Activated naive CD4-positive, alpha-beta T cell treated with anti-CD3 and anti-CD28 coated beads, Interleukin-2, amount 50 U/mL, for 24 hours (primary cell): ENCODE data around the gene HOXC9.

Experiments
- H3K27ac Mint-ChIP-seq: one replicate; pipeline ENCODE4 v1.8.0; 2021; ENCODE audit warnings: mild to moderate bottlenecking, mixed read lengths
- H3K27me3 Mint-ChIP-seq: one replicate; pipeline ENCODE4 v1.8.0; 2021; ENCODE audit warnings: mixed read lengths
- H3K36me3 Mint-ChIP-seq: one replicate; pipeline ENCODE4 v1.8.0; 2021; ENCODE audit warnings: mixed read lengths
- H3K4me1 Mint-ChIP-seq: one replicate; pipeline ENCODE4 v1.8.0; 2021; ENCODE audit warnings: mixed read lengths
- H3K4me3 Mint-ChIP-seq: one replicate; pipeline ENCODE4 v1.8.0; 2021; ENCODE audit warnings: mild to moderate bottlenecking, mixed read lengths
- H3K9me3 Mint-ChIP-seq: one replicate; pipeline ENCODE4 v1.8.0; 2021; ENCODE audit warnings: mixed read lengths

HOXC9 gene

GRCh38 chr12:54000116-54001114 lies at the start of gene HOXC9:
TSS of gene HOXC9 (plus strand) at chr12:54000161. CDS start at chr12:54000189, 28 bp downstream.
- H3K4me3 Mint-ChIP-seq = peak within 1 kb of the TSS; percentile 54
- H3K36me3 Mint-ChIP-seq = no peaks in the 10 kb centered on the region
- no peak within 1 kb of the TSS for H3K27ac Mint-ChIP-seq
- H3K4me1 Mint-ChIP-seq = peaks cover 40% of the 10 kb centered on the region
- H3K27me3 Mint-ChIP-seq = peaks cover 69% of the 10 kb centered on the region
- no peaks in the 10 kb centered on the region for H3K9me3 Mint-ChIP-seq

- Mint-ChIP-seq H3K36me3 (no peaks in the 10 kb centered on the region), H3K27me3 (peaks cover 66% of the 10 kb centered on the region), H3K4me1 (peaks cover 6% of the 10 kb centered on the region), H3K4me3 (no peak overlapping the region), H3K27ac (no peak overlapping the region), H3K9me3 (peaks cover 4% of the 10 kb centered on the region)
Observed at GRCh38 chr12:53950437-53950773, 49.6 kb upstream of the HOXC9 start.

GRCh38 chr12:53950789-53951576 lies 49.0 kb upstream of the HOXC9 start:
- H3K4me1 Mint-ChIP-seq = peaks cover 9% of the 10 kb centered on the region
- H3K27ac Mint-ChIP-seq = peak overlapping the region; percentile 68
- H3K36me3 Mint-ChIP-seq = no peaks in the 10 kb centered on the region
- no peak overlapping the region for H3K4me3 Mint-ChIP-seq
- H3K9me3 Mint-ChIP-seq = peaks cover 4% of the 10 kb centered on the region
- peaks cover 67% of the 10 kb centered on the region for H3K27me3 Mint-ChIP-seq

GRCh38 chr12:53951577-53952334 lies 48.2 kb upstream of the HOXC9 start:
- H3K27ac Mint-ChIP-seq = peak overlapping the region; percentile 68
- peaks cover 67% of the 10 kb centered on the region for H3K27me3 Mint-ChIP-seq
- peak overlapping the region; percentile 4 for H3K4me3 Mint-ChIP-seq
- H3K36me3 Mint-ChIP-seq = no peaks in the 10 kb centered on the region
- peaks cover 17% of the 10 kb centered on the region for H3K4me1 Mint-ChIP-seq
- H3K9me3 Mint-ChIP-seq = peaks cover 4% of the 10 kb centered on the region

GRCh38 chr12:53952335-53952694 lies 47.6 kb upstream of the HOXC9 start:
- Mint-ChIP-seq H3K27me3 (peaks cover 69% of the 10 kb centered on the region), H3K27ac (peak overlapping the region; percentile 51), H3K4me1 (peaks cover 20% of the 10 kb centered on the region), H3K36me3 (no peaks in the 10 kb centered on the region), H3K4me3 (peak overlapping the region; percentile 4), H3K9me3 (peaks cover 4% of the 10 kb centered on the region)

- H3K4me3 Mint-ChIP-seq = peak overlapping the region; percentile 30
- H3K36me3 Mint-ChIP-seq = no peaks in the 10 kb centered on the region
- H3K9me3 Mint-ChIP-seq = peaks cover 4% of the 10 kb centered on the region
- peaks cover 71% of the 10 kb centered on the region for H3K27me3 Mint-ChIP-seq
- peaks cover 20% of the 10 kb centered on the region for H3K4me1 Mint-ChIP-seq
- H3K27ac Mint-ChIP-seq = peak overlapping the region; percentile 90
Observed at GRCh38 chr12:53952871-53953734, 46.9 kb upstream of the HOXC9 start.

- H3K9me3 Mint-ChIP-seq = peaks cover 4% of the 10 kb centered on the region
- H3K4me1 Mint-ChIP-seq = peaks cover 20% of the 10 kb centered on the region
- H3K27me3 Mint-ChIP-seq = peaks cover 70% of the 10 kb centered on the region
- H3K4me3 Mint-ChIP-seq = no peak overlapping the region
- H3K27ac Mint-ChIP-seq = peak overlapping the region; percentile 70
- no peaks in the 10 kb centered on the region for H3K36me3 Mint-ChIP-seq
Observed at GRCh38 chr12:53953831-53954693, 45.9 kb upstream of the HOXC9 start.

- Mint-ChIP-seq H3K4me1 (peaks cover 20% of the 10 kb centered on the region), H3K36me3 (peaks cover 1% of the 10 kb centered on the region), H3K4me3 (no peak within 1 kb of the TSS), H3K9me3 (peaks cover 5% of the 10 kb centered on the region), H3K27me3 (peaks cover 70% of the 10 kb centered on the region), H3K27ac (peak within 1 kb of the TSS; percentile 70)
Observed at GRCh38 chr12:53954694-53955035, 45.3 kb upstream of the HOXC9 start, which contains the start of gene HOXC12. TSS of gene HOXC12 (plus strand) at chr12:53954903. CDS start at chr12:53954930, 27 bp downstream.

GRCh38 chr12:53955036-53955775 lies 44.8 kb upstream of the HOXC9 start:
- no peak overlapping the region for H3K4me3 Mint-ChIP-seq

GRCh38 chr12:53955776-53956250 lies 44.1 kb upstream of the HOXC9 start:
- Mint-ChIP-seq H3K4me1 (peaks cover 23% of the 10 kb centered on the region), H3K4me3 (no peak overlapping the region), H3K9me3 (peaks cover 8% of the 10 kb centered on the region), H3K36me3 (peaks cover 2% of the 10 kb centered on the region), H3K27me3 (peaks cover 73% of the 10 kb centered on the region), H3K27ac (peak overlapping the region; percentile 67)

More at GRCh38 chr12:53955036-53955775, 44.8 kb upstream of the HOXC9 start:
- peaks cover 8% of the 10 kb centered on the region for H3K9me3 Mint-ChIP-seq
- H3K27me3 Mint-ChIP-seq = peaks cover 73% of the 10 kb centered on the region
- no peak overlapping the region for H3K27ac Mint-ChIP-seq
- peaks cover 2% of the 10 kb centered on the region for H3K36me3 Mint-ChIP-seq
- peaks cover 21% of the 10 kb centered on the region for H3K4me1 Mint-ChIP-seq

GRCh38 chr12:53956251-53956887 lies 43.6 kb upstream of the HOXC9 start:
- Mint-ChIP-seq H3K4me1 (peaks cover 23% of the 10 kb centered on the region), H3K27me3 (peaks cover 70% of the 10 kb centered on the region), H3K27ac (peak overlapping the region; percentile 67), H3K9me3 (peaks cover 8% of the 10 kb centered on the region), H3K36me3 (peaks cover 2% of the 10 kb centered on the region), H3K4me3 (no peak overlapping the region)

GRCh38 chr12:53956914-53957536 lies 42.9 kb upstream of the HOXC9 start:
- peaks cover 8% of the 10 kb centered on the region for H3K9me3 Mint-ChIP-seq
- H3K36me3 Mint-ChIP-seq = peaks cover 2% of the 10 kb centered on the region
- no peak overlapping the region for H3K27ac Mint-ChIP-seq
- peaks cover 70% of the 10 kb centered on the region for H3K27me3 Mint-ChIP-seq
- H3K4me1 Mint-ChIP-seq = peaks cover 23% of the 10 kb centered on the region
- H3K4me3 Mint-ChIP-seq = no peak overlapping the region
